MCF 10A (cell line): Measurements from ENCODE around the gene FEZ2. TPM values are rescaled to one million over a fixed set of nuclear protein-coding genes. Genes with fewer than 3 reads are reported as not detected.

Source experiments
- BruUV-seq: library from RNA; stranded (reverse); fragments of 400-500 nt; replicated peaks from 2 replicates; lab custom pipeline; 2021; lab: Mats Ljungman, UMichigan
- CTCF ChIA-PET: fragments of 300-600 bp; sonication (Branson Sonifier 250); formaldehyde crosslinking; extraction: SDS; loops from one replicate; lab custom pipeline; 2021; ENCODE audit warnings: antibody characterized with exemption, inconsistent platforms; lab: Yijun Ruan, JAX
- POLR2A ChIA-PET: fragments of 300-600, 350-650 bp; sonication (Branson Sonifier 250); formaldehyde crosslinking; extraction: SDS; loops from one replicate; lab custom pipeline; 2020; ENCODE audit warnings: antibody characterized with exemption, inconsistent platforms; lab: Yijun Ruan, JAX
- DNase-seq: peaks from one replicate; pipeline ENCODE4 v3.0.0-alpha.2; 2018; ENCODE audit not compliant: unreplicated experiment
- H3K27ac Mint-ChIP-seq: one replicate; pipeline ENCODE4 v1.8.0; 2022; ENCODE audit warnings: mild to moderate bottlenecking, low read depth, mixed read lengths; ENCODE audit not compliant: unreplicated experiment
- H3K27me3 Mint-ChIP-seq: one replicate; pipeline ENCODE4 v1.8.0; 2022; ENCODE audit warnings: mixed read lengths; ENCODE audit not compliant: insufficient read depth, unreplicated experiment
- H3K36me3 Mint-ChIP-seq: one replicate; pipeline ENCODE4 v1.8.0; 2022; ENCODE audit warnings: mild to moderate bottlenecking, moderate library complexity, mixed read lengths; ENCODE audit not compliant: insufficient read depth, unreplicated experiment
- H3K4me1 Mint-ChIP-seq: one replicate; pipeline ENCODE4 v1.8.0; 2022; ENCODE audit warnings: mixed read lengths; ENCODE audit not compliant: insufficient read depth, unreplicated experiment
- H3K4me3 Mint-ChIP-seq: one replicate; pipeline ENCODE4 v1.8.0; 2022; ENCODE audit warnings: mild to moderate bottlenecking, moderate library complexity, mixed read lengths; ENCODE audit not compliant: unreplicated experiment
- H3K9me3 Mint-ChIP-seq: one replicate; pipeline ENCODE4 v1.8.0; 2022; ENCODE audit warnings: mixed read lengths; ENCODE audit not compliant: unreplicated experiment
- intact Hi-C: fragments of 100-400 bp; cut with micrococcal nuclease; formaldehyde crosslinking; loops from 2 replicates; pipeline ENCODE4 v1.14.1; 2022
- total RNA-seq: library from RNA; stranded (reverse); gene quantifications from 2 replicates; pipeline ENCODE4 v1.2.3, GENCODE V29; 2022
- TF ChIP-seq, protein P1 (sequence below): fragments of 200-600 bp; IDR thresholded peaks from one replicate; pipeline ENCODE4 v1.8.0; 2022; ENCODE audit warnings: antibody characterized with exemption, mild to moderate bottlenecking; ENCODE audit not compliant: unreplicated experiment

FEZ2 gene
- total RNA-seq, 1 experiment from 2014 or later: 31.9 TPM

DNA sequence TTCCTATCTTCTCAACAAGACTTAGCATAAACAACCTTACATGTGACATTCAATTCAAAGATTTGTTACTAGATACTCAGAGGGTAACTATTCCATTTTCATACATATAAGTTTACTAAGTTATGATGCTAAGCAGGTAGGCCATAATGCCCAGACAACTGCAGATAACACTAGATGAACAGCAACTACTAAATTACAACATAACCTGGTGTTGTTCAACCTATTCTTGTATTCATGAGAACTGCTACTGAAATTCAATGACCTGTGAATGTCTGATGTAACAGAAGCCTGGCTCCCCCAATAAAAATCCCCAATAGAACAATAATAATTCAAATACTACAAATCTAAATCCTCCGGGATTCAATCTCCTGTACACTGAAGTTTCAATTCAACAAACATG lies 24.8 kb downstream of the FEZ2 start:
- no peak overlapping the region for H3K4me3 Mint-ChIP-seq
- H3K27me3 Mint-ChIP-seq: no peaks in the 10 kb centered on the region
- TF ChIP-seq, protein P1, sequence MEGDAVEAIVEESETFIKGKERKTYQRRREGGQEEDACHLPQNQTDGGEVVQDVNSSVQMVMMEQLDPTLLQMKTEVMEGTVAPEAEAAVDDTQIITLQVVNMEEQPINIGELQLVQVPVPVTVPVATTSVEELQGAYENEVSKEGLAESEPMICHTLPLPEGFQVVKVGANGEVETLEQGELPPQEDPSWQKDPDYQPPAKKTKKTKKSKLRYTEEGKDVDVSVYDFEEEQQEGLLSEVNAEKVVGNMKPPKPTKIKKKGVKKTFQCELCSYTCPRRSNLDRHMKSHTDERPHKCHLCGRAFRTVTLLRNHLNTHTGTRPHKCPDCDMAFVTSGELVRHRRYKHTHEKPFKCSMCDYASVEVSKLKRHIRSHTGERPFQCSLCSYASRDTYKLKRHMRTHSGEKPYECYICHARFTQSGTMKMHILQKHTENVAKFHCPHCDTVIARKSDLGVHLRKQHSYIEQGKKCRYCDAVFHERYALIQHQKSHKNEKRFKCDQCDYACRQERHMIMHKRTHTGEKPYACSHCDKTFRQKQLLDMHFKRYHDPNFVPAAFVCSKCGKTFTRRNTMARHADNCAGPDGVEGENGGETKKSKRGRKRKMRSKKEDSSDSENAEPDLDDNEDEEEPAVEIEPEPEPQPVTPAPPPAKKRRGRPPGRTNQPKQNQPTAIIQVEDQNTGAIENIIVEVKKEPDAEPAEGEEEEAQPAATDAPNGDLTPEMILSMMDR: no peak
- peaks cover 7% of the 10 kb centered on the region for H3K4me1 Mint-ChIP-seq
- BruUV-seq: no TSS peak
- no peaks in the 10 kb centered on the region for H3K9me3 Mint-ChIP-seq
- ChIA-PET CTCF (no interaction called here), POLR2A (interaction anchor here (1.0 kb wide), 1 partner anchor 11 kb away, joined by 3 read pairs; no protein-coding TSS in a partner anchor)
- no peak overlapping the region for H3K27ac Mint-ChIP-seq
- peaks cover 63% of the 10 kb centered on the region for H3K36me3 Mint-ChIP-seq
- intact Hi-C loops: no loop called here
- no peak for DNase-seq

DNA sequence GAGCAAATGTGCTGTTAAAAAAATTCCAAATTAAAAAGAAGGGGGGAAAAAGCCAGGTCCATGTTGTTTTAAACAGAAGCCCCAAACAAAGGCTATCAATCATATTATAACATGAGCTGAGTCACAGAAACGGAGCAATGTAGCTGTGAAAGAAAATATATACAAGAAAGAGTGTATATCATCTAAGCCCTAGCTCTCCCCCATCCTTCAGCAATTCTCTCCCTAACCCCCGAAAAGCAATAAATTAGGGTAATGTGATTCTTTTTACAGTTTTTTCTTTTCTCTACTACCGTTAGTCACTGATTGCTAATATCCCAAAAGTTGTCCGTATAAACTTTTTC lies 25.3 kb downstream of the FEZ2 start:
- no TSS peak for BruUV-seq
- ChIA-PET POLR2A (no interaction called here), CTCF (interaction anchor here (1.2 kb wide), 1 partner anchor 10 kb away, joined by 4 read pairs; no protein-coding TSS in a partner anchor)
- intact Hi-C loops: no loop called here
- no peak for DNase-seq
- Mint-ChIP-seq H3K36me3 (peaks cover 62% of the 10 kb centered on the region), H3K4me3 (no peak overlapping the region), H3K9me3 (no peaks in the 10 kb centered on the region), H3K4me1 (peaks cover 10% of the 10 kb centered on the region), H3K27ac (peak overlapping the region; percentile 37), H3K27me3 (no peaks in the 10 kb centered on the region)
- TF ChIP-seq, protein P1: no peak

DNA sequence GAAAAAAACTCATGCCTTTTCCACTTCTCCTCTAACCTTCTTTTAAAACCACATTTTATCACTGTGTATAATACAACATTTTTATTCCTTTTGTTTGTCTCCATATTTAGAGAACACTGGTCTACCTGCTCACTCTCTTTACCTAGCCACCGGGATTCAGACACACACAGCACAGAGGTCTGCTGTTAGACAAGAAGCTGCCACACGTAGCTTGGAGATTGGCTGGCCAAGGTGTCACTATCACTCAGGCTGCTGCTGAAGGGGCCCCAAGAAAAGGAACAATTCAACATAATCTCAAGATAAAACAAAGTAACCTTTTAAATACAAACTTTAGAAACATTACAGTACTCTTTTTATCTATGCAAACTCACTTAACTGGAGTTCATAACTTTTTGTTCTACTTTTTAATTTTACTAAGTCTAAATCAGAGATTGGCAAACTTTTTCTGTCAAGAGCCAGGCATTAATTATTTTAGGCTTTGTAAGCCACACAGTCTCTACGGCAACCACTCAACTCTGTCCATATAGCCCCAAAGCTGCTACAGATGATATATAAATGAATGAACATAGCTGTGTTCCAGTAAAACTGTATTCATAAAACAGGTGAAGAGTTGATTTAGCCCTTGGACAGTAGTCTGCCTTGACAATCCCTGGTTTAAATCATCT lies 25.8 kb downstream of the FEZ2 start:
- CTCF ChIA-PET: interaction anchor here (0.7 to 1.2 kb wide), 3 partner anchors 10 to 41 kb away, joined by 3 to 4 read pairs (median 3); no protein-coding TSS in a partner anchor
- Mint-ChIP-seq H3K27me3 (no peaks in the 10 kb centered on the region), H3K4me1 (peaks cover 14% of the 10 kb centered on the region), H3K4me3 (no peak overlapping the region), H3K27ac (peak overlapping the region; percentile 37), H3K9me3 (no peaks in the 10 kb centered on the region), H3K36me3 (peaks cover 62% of the 10 kb centered on the region)
- POLR2A ChIA-PET: no interaction called here
- TF ChIP-seq, protein P1: no peak
- intact Hi-C loops: no loop called here
- no TSS peak for BruUV-seq
- no peak for DNase-seq

DNA sequence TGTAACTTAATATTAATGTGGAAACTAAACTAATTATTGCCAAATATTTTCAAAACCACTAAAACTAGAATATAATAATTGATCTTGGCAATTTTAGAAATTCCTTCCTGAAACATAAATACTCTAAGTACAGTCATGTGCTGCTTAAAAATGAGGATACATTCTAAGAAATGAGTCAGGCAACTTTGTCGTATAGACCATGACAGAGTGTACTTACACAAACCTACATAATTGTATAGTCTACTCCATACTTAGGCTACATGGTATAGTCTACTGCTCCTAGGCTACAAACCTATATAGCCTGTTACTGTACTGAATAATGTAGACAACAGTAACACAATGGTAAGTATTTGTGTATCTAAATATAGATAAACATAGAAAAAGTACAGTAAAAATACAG lies 27.6 kb downstream of the FEZ2 start:
- Mint-ChIP-seq H3K36me3 (peaks cover 49% of the 10 kb centered on the region), H3K4me3 (no peak overlapping the region), H3K4me1 (peaks cover 16% of the 10 kb centered on the region), H3K27ac (no peak overlapping the region), H3K27me3 (no peaks in the 10 kb centered on the region), H3K9me3 (peaks cover under 1% of the 10 kb centered on the region)
- ChIA-PET POLR2A (interaction anchor here (0.8 to 2.7 kb wide), 2 partner anchors 8 to 17 kb away, joined by 4 to 11 read pairs; no protein-coding TSS in a partner anchor), CTCF (interaction anchor here (1.7 kb wide), 1 partner anchor 17 kb away, joined by 5 read pairs; no protein-coding TSS in a partner anchor)
- TF ChIP-seq, protein P1: no peak
- no TSS peak for BruUV-seq
- intact Hi-C loops: no loop called here
- DNase-seq: no peak
